Liver (tissue), 9 donors: ENCODE measurements around the gene SNX32. TPM values are rescaled to one million over a fixed set of nuclear protein-coding genes. Genes with fewer than 3 reads are reported as not detected.

ENCODE experiments used
- DNase-seq: peaks from one replicate; pipeline ENCODE4 v3.0.0-alpha.2; 2017; ENCODE audit warnings: low spot score
- H3K27ac ChIP-seq, 2 donors: one replicate each; pipeline ENCODE4 v1.7.0; 2013; ENCODE audit warnings: inconsistent platforms in 2 of 2, low read length in 2 of 2, control low read depth in 1 of 2, low read depth in 1 of 2, mild to moderate bottlenecking in 1 of 2
- H3K27me3 ChIP-seq, 4 donors: one replicate each; pipeline versions ENCODE4 v1.6.1 to v1.7.0; 2013; ENCODE audit warnings: low read length in 3 of 4, inconsistent platforms in 1 of 4, mild to moderate bottlenecking in 1 of 4, moderate library complexity in 1 of 4; ENCODE audit not compliant: control insufficient read depth in 4 of 4, insufficient read depth in 4 of 4
- H3K36me3 ChIP-seq, 4 donors: one replicate each; pipeline versions ENCODE4 v1.6.1 to v1.7.0; 2013; ENCODE audit warnings: low read length in 3 of 4, mild to moderate bottlenecking in 3 of 4, low read depth in 1 of 4, moderate library complexity in 1 of 4; ENCODE audit not compliant: control insufficient read depth in 4 of 4, insufficient read depth in 3 of 4
- H3K4me1 ChIP-seq, 4 donors: one replicate each; pipeline versions ENCODE4 v1.6.1 to v1.7.0; 2013; ENCODE audit warnings: low read length in 3 of 4, mild to moderate bottlenecking in 3 of 4, moderate library complexity in 1 of 4; ENCODE audit not compliant: control insufficient read depth in 4 of 4, insufficient read depth in 4 of 4
- H3K4me3 ChIP-seq, 3 donors: one replicate each; pipeline versions ENCODE4 v1.6.1 to v1.7.0; 2013; ENCODE audit warnings: low read length in 3 of 3, control low read depth in 1 of 3, low read depth in 1 of 3, mild to moderate bottlenecking in 1 of 3
- H3K9ac ChIP-seq, 2 donors: one replicate each; pipeline ENCODE4 v1.7.0; 2013; ENCODE audit warnings: low read length in 2 of 2, mild to moderate bottlenecking in 2 of 2, moderate library complexity in 2 of 2, control low read depth in 1 of 2, low read depth in 1 of 2
- H3K9me3 ChIP-seq, 4 donors: one replicate each; pipeline versions ENCODE4 v1.6.1 to v1.7.0; 2013; ENCODE audit warnings: low read length in 3 of 4; ENCODE audit not compliant: control insufficient read depth in 4 of 4
- ATF3 ChIP-seq: IDR thresholded peaks from 2 replicates; pipeline ENCODE4 v1.6.1; 2016; ENCODE audit warnings: antibody characterized with exemption
- CTCF ChIP-seq: fragments of 150-350 bp; IDR thresholded peaks from 2 replicates; pipeline ENCODE4 v1.5.1; 2017; ENCODE audit warnings: improper control_type of control experiment, low read depth, low read length; ENCODE audit not compliant: missing input control
- EGR1 ChIP-seq, 2 donors: IDR thresholded peaks; 2 replicates each; pipeline ENCODE4 v1.6.1; 2016 to 2018; ENCODE audit warnings: antibody characterized with exemption in 2 of 2, low read depth in 2 of 2
- FOXA1 ChIP-seq: IDR thresholded peaks from 2 replicates; pipeline ENCODE4 v1.6.1; 2016; ENCODE audit warnings: antibody characterized with exemption
- FOXA2 ChIP-seq: IDR thresholded peaks from 2 replicates; pipeline ENCODE4 v1.6.1; 2016; ENCODE audit warnings: antibody characterized with exemption
- GABPA ChIP-seq, 2 donors: IDR thresholded peaks in 1 of 2; conservative IDR thresholded peaks in 1 of 2; 2 replicates each; pipeline ENCODE4 v1.6.1; 2016; ENCODE audit warnings: antibody characterized with exemption in 2 of 2, mild to moderate bottlenecking in 1 of 2, moderate library complexity in 1 of 2
- HNF4A ChIP-seq, 2 donors: conservative IDR thresholded peaks; 2 replicates each; pipeline ENCODE4 v1.6.1; 2016; ENCODE audit warnings: antibody characterized with exemption in 2 of 2, mild to moderate bottlenecking in 2 of 2
- HNF4G ChIP-seq: IDR thresholded peaks from 2 replicates; pipeline ENCODE4 v1.6.1; 2016; ENCODE audit warnings: antibody characterized with exemption
- JUND ChIP-seq, 2 donors: IDR thresholded peaks; 2 replicates each; pipeline ENCODE4 v1.6.1; 2016; ENCODE audit warnings: antibody characterized with exemption in 2 of 2
- MAX ChIP-seq: IDR thresholded peaks from 2 replicates; pipeline ENCODE4 v1.6.1; 2016; ENCODE audit warnings: antibody characterized with exemption
- NR2F2 ChIP-seq: IDR thresholded peaks from 2 replicates; pipeline ENCODE4 v1.6.1; 2016; ENCODE audit warnings: antibody characterized with exemption
- RAD21 ChIP-seq, 2 donors: IDR thresholded peaks; 2 replicates each; pipeline ENCODE4 v1.6.1; 2016; ENCODE audit warnings: antibody characterized with exemption in 2 of 2, mild to moderate bottlenecking in 2 of 2
- REST ChIP-seq: IDR thresholded peaks from 2 replicates; pipeline ENCODE4 v1.6.1; 2016; ENCODE audit warnings: antibody characterized with exemption, mild to moderate bottlenecking
- RXRA ChIP-seq, 2 donors: IDR thresholded peaks; 2 replicates each; pipeline ENCODE4 v1.6.1; 2017 to 2018; ENCODE audit warnings: antibody characterized with exemption in 2 of 2, mild to moderate bottlenecking in 1 of 2
- SP1 ChIP-seq: IDR thresholded peaks from 2 replicates; pipeline ENCODE4 v1.6.1; 2018; ENCODE audit warnings: antibody characterized with exemption, mild to moderate bottlenecking
- TAF1 ChIP-seq: conservative IDR thresholded peaks from 2 replicates; pipeline ENCODE4 v1.6.1; 2016; ENCODE audit warnings: antibody characterized with exemption, mild to moderate bottlenecking
- YY1 ChIP-seq: IDR thresholded peaks from 2 replicates; pipeline ENCODE4 v1.6.1; 2016; ENCODE audit warnings: antibody characterized with exemption, mild to moderate bottlenecking
- ZBTB33 ChIP-seq: IDR thresholded peaks from 2 replicates; pipeline ENCODE4 v1.6.1; 2016; ENCODE audit warnings: antibody characterized with exemption
- WGBS: extraction: QIAGEN DNeasy Blood & Tissue Kit; methylation state at CpG from one replicate; pipeline ENCODE4 v1.1.7; 2013; 5-methylcytosine and 5-hydroxymethylcytosine counted together
- polyA plus RNA-seq, 2 donors: library from polyadenylated mRNA; stranded (reverse) in 1 of 2; unstranded in 1 of 2; fragments of 200-250 nt in 1 of 2; fragments of >200 nt in 1 of 2; fragmentation: Nextera tagmentation in 1 of 2; extraction: Ambion mirVana in 1 of 2; gene quantifications; one replicate each; pipeline versions ENCODE4 v1.2.1 to v1.2.3, GENCODE V29; 2013 to 2015
- total RNA-seq, 2 donors: library from RNA; depleted of rRNA; stranded (reverse); fragments of >200 nt; gene quantifications; one replicate each; pipeline ENCODE4 v1.2.3, GENCODE V29; 2014
- donor health status: healthy.
- donor health status: healthy.
- donor health status: healthy.
- donor health status: healthy.
- donor health status: healthy.

Gene SNX32
- total and polyA plus RNA-seq, 4 donors = under 0.01 to 0.38 (median 0.06) TPM

- H3K27me3 ChIP-seq = no peaks in the 10 kb centered on the region
- H3K9ac ChIP-seq = no peak overlapping the region
- WGBS = 76% methylated on average over 7 of the region's 7 CpGs
- no peaks in the 10 kb centered on the region for H3K9me3 ChIP-seq
- H3K36me3 ChIP-seq = peaks cover 2 to 12% (median 3%) of the 10 kb centered on the region in 4 donors
- H3K4me1 ChIP-seq = peaks cover 0 to 9% (median 0%) of the 10 kb centered on the region in 4 donors
- H3K27ac ChIP-seq = no peak overlapping the region
- no peak for TF ChIP-seq TAF1
- no peak for TF ChIP-seq JUND (IDR thresholded peaks at IDR 0.05)
- TF ChIP-seq ATF3 = no peak
- TF ChIP-seq SP1 = no peak
- no peak for TF ChIP-seq HNF4G
- no peak for TF ChIP-seq RXRA (IDR thresholded peaks at IDR 0.05)
- no peak for TF ChIP-seq EGR1 (IDR thresholded peaks at IDR 0.05; ENCODE audit: low read depth in 2 of 2)
- TF ChIP-seq ZBTB33 = no peak
- no peak for TF ChIP-seq REST
- no peak for TF ChIP-seq GABPA (IDR thresholded peaks at IDR 0.05 in 1 of 2, conservative IDR thresholded peaks at IDR 0.05 in 1 of 2)
- no peak for TF ChIP-seq CTCF
- TF ChIP-seq FOXA2 = no peak
- no peak for TF ChIP-seq MAX
- no peak for TF ChIP-seq NR2F2
- no peak for TF ChIP-seq YY1
- no peak for TF ChIP-seq RAD21 (IDR thresholded peaks at IDR 0.05)
- no peak for TF ChIP-seq FOXA1
- TF ChIP-seq HNF4A (conservative IDR thresholded peaks at IDR 0.05) = no peak
- no peak for DNase-seq
- no peak overlapping the region for H3K4me3 ChIP-seq
Measured at GRCh38 chr11:65880844-65881421, 47.2 kb downstream of the SNX32 start.
